RWPE1 (cell line): ENCODE results near the gene GAS7.

Source experiments
- CTCF ChIA-PET: fragments of 350-600 bp; sonication (Branson Sonifier 250); formaldehyde crosslinking; extraction: SDS; loops from one replicate; lab custom pipeline; 2021; lab: Yijun Ruan, JAX
- POLR2A ChIA-PET: fragments of 400-600 bp; formaldehyde crosslinking; extraction: SDS; loops from one replicate; lab custom pipeline; 2020; ENCODE audit warnings: antibody characterized with exemption; ENCODE audit not compliant: low non-redundant PET; lab: Yijun Ruan, JAX
- DNase-seq: peaks from one replicate; pipeline ENCODE4 v3.0.0; 2012; ENCODE audit warnings: low spot score
- H3K27ac ChIP-seq: fragments of 450-650 bp; 2 replicates; pipeline ENCODE4 v1.5.1; 2017
- CTCF ChIP-seq: fragments of 450-650 bp; conservative IDR thresholded peaks from 2 replicates; pipeline ENCODE4 v1.5.1; 2017; ENCODE audit warnings: low read depth, mild to moderate bottlenecking

Gene GAS7

GRCh38 chr17:9994761-9995160 is 203.6 kb downstream of the GAS7 start:
- H3K27ac ChIP-seq: no peak overlapping the region
- no peak for DNase-seq
- CTCF ChIA-PET: no interaction called here
- POLR2A ChIA-PET: no interaction called here
- no peak for TF ChIP-seq CTCF

- no peak for DNase-seq
- TF ChIP-seq CTCF: no peak
- ChIA-PET POLR2A (no interaction called here), CTCF (no interaction called here)
- no peak overlapping the region for H3K27ac ChIP-seq
Observed at GRCh38 chr17:9991796-9992195, 206.6 kb downstream of the GAS7 start.

DNA sequence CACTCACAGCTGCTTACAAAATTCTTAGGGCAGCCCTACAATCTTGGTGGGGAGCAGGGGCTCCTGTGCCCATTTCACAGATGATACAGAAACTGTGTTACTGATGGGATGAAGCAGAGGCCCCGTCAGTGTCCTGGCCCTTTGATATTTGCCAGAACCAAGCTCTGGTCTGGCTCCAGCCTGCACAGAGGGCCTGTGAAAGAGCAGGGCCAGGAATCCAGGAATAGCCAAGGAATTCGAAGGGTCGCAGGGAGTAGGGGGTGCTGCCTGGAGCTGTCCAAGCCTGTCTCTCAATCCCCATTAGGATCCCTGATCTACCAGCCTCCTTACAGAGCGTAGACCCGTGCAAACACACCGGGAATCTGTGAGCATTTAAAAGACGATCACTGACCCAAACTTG is 207.1 kb downstream of the GAS7 start:
- POLR2A ChIA-PET: no interaction called here
- CTCF ChIA-PET: no interaction called here
- no peak overlapping the region for H3K27ac ChIP-seq
- no peak for DNase-seq
- TF ChIP-seq CTCF: no peak

GRCh38 chr17:9987779-9988585 is 210.4 kb downstream of the GAS7 start:
- peak; percentile 75 for TF ChIP-seq CTCF
- H3K27ac ChIP-seq: no peak overlapping the region
- POLR2A ChIA-PET: no interaction called here
- DNase-seq: peak; percentile 42
- CTCF ChIA-PET: interaction anchor here (0.5 to 0.7 kb wide), 4 partner anchors 9 to 255 kb away, joined by 3 to 4 read pairs (median 4); no protein-coding TSS in a partner anchor

DNA sequence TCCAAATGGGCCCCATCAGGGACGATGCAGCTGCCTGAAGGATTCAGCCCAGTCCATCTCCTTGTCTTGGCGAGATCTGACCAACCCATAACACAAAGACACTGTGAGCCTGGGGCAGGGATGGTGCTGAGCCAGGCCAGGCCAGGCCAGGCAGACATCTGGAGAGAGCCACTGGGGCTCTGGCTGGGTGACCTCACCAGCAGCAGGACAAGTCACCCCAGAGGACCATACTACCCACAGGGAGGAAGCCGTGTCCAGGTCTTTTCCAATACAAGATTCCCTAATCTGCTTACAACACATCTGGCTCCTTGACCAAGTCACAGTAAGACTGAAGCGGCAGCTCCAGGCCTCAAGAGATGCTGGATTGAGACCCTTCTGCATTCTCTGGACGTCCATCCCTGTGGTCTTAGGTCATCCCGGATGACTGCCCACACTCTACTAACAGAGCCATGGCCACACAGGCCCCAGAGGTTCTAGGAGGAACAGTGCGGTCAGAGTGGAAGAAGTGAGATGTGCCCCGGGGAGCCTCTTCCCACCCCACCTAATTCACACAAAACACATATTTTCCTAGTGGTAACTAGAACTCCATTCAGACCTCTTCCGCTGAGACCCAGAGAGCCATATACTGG is 211.5 kb downstream of the GAS7 start:
- no peak for DNase-seq
- CTCF ChIA-PET: interaction anchor here (0.7 kb wide), 1 partner anchor 231 kb away, joined by 3 read pairs; no protein-coding TSS in a partner anchor
- H3K27ac ChIP-seq: no peak overlapping the region

More for the DNA sequence above, 211.5 kb downstream of the GAS7 start:
- POLR2A ChIA-PET: no interaction called here
- no peak for TF ChIP-seq CTCF
